KG1 (cell line): ENCODE results near the gene AGPAT4.
A peak's percentile ranks its signal among the peaks of the same experiment; 100 is the strongest.
"Not testable (repeated sequence)": the region's sequence is repeated elsewhere in the genome, so short reads cannot be mapped to it uniquely, and the experiment has no call there.

Source experiments
- DNase-seq: peaks from one replicate; lab custom pipeline; 2025; lab: John Stamatoyannopoulos, UW

Gene AGPAT4, protein sequence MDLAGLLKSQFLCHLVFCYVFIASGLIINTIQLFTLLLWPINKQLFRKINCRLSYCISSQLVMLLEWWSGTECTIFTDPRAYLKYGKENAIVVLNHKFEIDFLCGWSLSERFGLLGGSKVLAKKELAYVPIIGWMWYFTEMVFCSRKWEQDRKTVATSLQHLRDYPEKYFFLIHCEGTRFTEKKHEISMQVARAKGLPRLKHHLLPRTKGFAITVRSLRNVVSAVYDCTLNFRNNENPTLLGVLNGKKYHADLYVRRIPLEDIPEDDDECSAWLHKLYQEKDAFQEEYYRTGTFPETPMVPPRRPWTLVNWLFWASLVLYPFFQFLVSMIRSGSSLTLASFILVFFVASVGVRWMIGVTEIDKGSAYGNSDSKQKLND

GRCh38 chr6:161273752-161274487, at the start of gene AGPAT4:
Gene AGPAT4, minus strand, starts transcription at chr6:161274061. Its CDS starts 41,848 bp downstream, at chr6:161232213.
- peak; percentile 37 for DNase-seq

- DNase-seq, result no peak
Observed at GRCh38 chr6:161319231-161319630, 45.4 kb upstream of the AGPAT4 start.

GRCh38 chr6:161318456-161318855, 44.6 kb upstream of the AGPAT4 start:
- DNase-seq, result no peak

DNA sequence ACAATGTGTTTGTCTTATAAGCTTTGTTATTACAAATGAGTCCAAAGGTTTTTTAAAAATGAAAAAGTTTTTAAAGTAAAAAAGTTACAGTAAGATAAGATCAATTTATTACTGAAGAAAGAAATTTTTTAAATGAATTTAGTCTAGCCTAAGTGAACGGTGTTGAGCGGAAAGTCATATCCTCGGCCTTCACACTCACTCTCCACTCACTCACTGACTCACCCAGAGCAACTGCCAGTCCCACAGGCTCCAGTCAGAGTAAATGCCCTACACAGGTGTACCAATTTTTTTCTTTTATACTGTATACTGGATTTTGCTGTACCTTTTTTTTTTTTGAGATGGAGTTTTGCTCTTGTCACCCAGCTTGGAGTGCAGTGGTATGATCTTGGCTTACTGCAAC, 42.7 kb upstream of the AGPAT4 start:
- DNase-seq, result no peak

DNA sequence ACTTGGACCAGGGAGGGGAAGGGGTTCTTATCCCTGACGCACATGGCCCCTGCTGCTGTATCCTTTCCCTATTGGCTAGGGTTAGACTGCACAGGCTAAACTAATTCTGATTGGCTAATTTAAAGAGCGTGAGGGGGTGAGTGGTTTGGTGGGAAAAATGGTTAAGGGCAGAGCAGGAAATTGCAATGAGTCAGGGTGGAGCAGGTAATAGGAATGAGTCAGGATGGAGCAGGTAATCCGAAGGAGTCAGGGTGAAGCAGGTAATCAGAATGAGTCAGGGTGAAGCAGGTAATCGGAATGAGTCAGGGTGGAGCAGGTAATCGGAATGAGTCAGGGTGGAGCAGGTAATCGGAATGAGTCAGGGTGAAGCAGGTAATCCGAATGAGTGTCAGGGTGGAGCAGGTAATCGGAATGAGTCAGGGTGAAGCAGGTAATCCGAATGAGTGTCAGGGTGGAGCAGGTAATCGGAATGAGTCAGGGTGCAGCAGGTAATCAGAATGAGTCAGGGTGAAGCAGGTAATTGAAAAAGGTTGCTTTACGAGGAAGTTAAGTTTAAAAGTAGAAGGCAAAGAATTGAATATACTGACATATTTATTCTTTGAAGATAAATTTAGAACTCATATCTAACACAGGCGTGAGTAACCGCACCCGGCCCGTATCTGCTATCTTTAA, 41.5 kb upstream of the AGPAT4 start:
- not testable (repeated sequence) for DNase-seq

- DNase-seq, result not testable (repeated sequence)
Observed at GRCh38 chr6:161314541-161315245, 40.8 kb upstream of the AGPAT4 start.

- no peak for DNase-seq
Observed at GRCh38 chr6:161313940-161314509, 40.2 kb upstream of the AGPAT4 start.

GRCh38 chr6:161313475-161313874, 39.6 kb upstream of the AGPAT4 start:
- DNase-seq, result not testable (repeated sequence)

DNA sequence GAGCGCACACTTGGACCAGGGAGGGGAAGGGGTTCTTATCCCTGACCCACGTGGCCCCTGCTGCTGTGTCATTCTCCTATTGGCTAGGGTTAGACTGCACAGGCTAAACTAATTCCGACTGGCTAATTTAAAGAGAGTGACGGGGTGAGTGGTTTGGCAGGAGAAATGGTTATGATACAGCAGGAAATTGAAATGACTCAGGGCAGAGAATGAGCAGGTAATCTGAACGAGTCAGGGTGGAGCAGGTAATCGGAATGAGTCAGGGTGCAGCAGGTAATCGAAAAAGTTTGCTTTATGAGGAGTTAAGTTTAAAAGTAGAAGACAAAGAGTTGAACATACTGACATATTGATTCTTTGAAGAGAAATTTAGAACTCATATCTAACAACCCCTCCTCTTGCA, 35.9 kb upstream of the AGPAT4 start:
- not testable (repeated sequence) for DNase-seq

DNA sequence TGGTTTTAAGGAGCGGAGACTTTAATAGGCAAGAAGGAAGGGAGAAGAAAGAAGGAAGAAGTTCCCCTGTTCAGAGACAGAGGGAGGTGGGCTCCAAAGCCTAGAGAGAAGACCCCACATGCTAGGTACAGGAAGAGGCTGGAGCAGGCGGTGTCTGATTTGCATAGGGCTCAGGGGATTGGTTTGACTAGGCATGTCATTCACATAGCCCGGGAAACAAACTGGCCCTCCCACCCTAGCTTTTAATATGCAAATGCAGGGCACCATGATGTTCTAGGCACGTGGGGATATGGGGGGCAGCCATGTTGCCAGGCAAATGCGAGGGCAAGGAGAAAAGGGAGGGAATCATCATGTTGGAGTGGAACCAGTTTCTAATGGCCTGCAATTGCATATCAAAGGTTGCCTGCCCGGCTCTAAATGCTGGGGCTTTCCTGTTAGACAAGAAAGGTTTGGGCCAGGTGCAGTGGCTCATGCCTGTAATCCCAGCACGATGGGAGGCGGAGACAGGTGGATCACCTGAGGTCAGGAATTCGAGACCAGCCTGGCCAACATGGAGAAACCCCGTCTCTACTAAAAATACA, 34.3 kb upstream of the AGPAT4 start:
- no peak for DNase-seq

DNA sequence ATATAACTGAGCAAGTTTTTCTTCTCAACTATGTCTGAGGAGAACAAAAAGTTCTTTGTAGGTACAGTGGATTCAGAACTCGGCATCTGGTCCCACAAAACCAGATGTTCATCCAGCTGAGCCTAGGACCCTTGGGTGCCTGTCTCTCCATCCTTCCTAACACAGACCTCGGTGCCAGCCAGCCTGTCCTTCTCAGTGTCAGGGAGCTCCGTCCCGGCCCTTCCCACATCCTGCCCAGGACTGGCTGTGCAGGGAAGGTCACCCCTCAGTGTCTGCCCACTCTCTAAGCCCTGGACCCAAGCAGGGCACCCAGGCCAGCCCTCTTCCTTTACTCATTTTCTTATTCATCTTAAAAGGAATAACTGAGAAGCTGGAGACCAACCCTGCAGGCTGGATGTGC, 32.0 kb upstream of the AGPAT4 start:
- DNase-seq, result no peak

DNA sequence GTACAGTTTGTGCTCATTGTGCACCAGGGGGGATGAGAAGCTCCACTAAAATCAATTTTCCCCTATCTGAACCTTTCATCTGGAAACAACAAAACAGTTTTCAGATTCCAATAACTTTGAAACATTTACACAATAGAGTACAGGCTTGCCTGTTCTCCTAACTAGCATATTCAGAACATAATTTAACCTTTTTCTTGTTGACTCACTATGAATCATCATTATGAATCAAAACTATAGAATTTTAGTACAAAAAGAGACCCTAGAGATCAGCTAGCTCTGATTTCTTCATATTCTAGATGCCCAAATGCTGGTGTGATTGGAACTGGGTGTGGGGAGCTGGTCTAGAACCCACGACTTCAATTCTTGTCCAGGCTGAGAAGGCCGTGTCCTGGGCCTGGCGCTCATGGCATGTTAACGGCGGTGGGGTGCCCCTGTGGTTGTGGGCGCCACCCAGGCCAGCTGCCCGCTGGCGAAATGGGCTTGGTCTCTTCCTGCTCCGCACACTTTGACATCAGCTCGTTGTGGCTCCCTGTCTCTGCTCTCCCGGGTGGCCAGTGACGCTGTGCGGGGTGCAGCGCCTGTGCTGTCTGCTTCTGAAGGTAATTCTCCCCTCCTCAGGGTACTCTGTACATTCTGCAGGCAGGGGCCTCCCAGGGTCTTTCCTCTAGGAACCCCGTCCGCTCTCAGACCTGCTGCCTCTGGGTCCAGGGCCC, 29.9 kb upstream of the AGPAT4 start:
- DNase-seq, result no peak

DNA sequence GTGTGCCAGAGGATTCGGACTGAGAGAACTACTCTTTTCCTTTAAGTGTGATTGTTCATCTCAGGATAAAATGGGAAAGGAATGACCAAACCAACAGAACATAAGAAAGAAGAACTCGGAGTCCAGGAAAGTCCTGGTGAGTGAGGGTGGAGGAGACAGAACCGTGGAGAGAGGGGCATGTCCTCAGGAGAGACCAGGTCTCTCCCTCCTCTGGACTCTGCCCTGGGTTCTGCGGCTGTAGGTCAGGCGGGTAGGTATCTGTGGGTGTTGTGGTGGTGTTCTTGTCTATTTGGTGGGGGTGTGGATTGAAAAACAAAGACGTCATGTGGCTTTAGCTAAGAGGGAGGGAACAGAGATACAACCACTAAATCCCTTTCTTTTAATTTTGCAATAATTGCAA, 29.1 kb upstream of the AGPAT4 start:
- DNase-seq, result no peak

GRCh38 chr6:161301338-161301737, 27.5 kb upstream of the AGPAT4 start:
- DNase-seq, result no peak

GRCh38 chr6:161300823-161301222, 27.0 kb upstream of the AGPAT4 start:
- no peak for DNase-seq

- DNase-seq, result no peak
Observed at GRCh38 chr6:161299726-161300125, 25.9 kb upstream of the AGPAT4 start.

- DNase-seq, result no peak
Observed at GRCh38 chr6:161295784-161296183, 21.9 kb upstream of the AGPAT4 start.

- no peak for DNase-seq
Observed at GRCh38 chr6:161292650-161293281, 18.9 kb upstream of the AGPAT4 start.

DNA sequence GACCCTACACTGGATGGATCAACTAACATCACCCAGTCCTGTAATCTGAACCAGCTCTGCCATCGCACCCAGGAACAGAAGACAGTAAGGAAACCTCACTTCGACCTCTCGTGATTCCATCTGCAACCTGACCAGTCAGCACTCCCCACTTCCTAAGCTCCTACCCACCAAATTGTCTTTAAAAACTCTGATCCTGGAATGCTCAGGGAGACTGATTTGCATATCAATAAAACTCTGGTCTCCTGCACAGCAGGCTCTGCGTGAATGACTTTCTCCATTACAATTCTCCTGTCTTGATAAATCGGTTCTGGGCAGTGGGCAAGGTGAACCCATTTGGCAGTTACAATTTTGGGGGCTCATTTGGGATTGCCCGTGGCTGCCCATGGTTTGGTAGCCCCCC, 18.3 kb upstream of the AGPAT4 start:
- DNase-seq, result no peak

- DNase-seq, result no peak
Observed at GRCh38 chr6:161290751-161291150, 16.9 kb upstream of the AGPAT4 start.
